ENCODE measurements around the gene ST8SIA2.

GRCh38 chr15:92365906-92366305 lies 27.8 kb upstream of the ST8SIA2 start:
- TF ChIP-seq, protein P1, sequence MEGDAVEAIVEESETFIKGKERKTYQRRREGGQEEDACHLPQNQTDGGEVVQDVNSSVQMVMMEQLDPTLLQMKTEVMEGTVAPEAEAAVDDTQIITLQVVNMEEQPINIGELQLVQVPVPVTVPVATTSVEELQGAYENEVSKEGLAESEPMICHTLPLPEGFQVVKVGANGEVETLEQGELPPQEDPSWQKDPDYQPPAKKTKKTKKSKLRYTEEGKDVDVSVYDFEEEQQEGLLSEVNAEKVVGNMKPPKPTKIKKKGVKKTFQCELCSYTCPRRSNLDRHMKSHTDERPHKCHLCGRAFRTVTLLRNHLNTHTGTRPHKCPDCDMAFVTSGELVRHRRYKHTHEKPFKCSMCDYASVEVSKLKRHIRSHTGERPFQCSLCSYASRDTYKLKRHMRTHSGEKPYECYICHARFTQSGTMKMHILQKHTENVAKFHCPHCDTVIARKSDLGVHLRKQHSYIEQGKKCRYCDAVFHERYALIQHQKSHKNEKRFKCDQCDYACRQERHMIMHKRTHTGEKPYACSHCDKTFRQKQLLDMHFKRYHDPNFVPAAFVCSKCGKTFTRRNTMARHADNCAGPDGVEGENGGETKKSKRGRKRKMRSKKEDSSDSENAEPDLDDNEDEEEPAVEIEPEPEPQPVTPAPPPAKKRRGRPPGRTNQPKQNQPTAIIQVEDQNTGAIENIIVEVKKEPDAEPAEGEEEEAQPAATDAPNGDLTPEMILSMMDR (IDR thresholded peaks at IDR 0.05), result no peak
- TF ChIP-seq POLR2A (IDR thresholded peaks at IDR 0.05), result no peak

Data from adrenal gland (tissue), 5 donors.